ENCODE results near the gene KRTAP12-3.
"Not testable (repeated sequence)": the region's sequence is repeated elsewhere in the genome, so short reads cannot be mapped to it uniquely, and the experiment has no call there.

Gene KRTAP12-3, protein sequence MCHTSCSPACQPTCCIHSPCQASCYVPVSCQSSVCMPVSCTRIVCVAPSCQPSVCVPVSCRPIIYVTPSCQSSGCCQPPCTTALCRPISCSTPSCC

DNA sequence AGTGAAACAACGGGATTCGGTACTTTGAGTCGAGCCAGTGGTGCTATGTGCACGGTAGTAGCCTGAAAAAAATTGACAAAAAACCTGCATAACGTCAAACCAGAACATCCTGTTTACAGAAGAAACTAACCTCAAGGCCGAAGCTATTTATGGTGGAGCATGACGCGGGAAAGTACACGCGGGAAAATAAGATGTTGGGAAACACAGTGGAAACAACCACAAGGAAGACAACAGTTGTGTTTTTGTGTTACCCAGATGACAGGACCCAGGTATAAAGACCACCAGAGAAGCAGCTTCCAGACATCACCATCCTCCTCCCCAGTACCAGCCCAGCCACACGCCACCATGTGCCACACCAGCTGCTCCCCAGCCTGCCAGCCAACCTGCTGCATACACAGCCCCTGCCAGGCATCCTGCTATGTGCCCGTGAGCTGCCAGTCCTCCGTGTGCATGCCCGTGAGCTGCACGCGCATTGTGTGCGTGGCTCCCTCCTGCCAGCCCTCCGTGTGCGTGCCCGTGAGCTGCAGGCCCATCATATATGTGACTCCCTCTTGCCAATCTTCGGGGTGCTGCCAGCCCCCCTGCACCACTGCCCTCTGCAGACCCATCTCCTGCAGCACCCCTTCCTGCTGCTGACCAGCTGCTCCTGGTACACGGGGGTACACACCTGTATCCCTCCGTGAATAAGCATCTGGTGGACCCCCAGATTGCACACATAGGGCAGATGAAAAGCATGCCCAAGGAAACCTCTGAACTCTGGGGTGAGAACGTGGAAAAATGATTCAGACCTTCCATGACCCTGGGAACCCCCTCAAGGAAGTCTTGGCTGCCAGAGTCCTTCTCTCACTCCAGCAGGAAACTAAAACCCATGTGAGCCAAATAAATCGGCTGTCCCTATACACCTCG, at the start of gene KRTAP12-3:
Gene KRTAP12-3 (plus strand): TSS at position 298 of the 906 bp plus-strand sequence. CDS start 48 bp downstream, at position 346.
- TF ChIP-seq, protein P1, sequence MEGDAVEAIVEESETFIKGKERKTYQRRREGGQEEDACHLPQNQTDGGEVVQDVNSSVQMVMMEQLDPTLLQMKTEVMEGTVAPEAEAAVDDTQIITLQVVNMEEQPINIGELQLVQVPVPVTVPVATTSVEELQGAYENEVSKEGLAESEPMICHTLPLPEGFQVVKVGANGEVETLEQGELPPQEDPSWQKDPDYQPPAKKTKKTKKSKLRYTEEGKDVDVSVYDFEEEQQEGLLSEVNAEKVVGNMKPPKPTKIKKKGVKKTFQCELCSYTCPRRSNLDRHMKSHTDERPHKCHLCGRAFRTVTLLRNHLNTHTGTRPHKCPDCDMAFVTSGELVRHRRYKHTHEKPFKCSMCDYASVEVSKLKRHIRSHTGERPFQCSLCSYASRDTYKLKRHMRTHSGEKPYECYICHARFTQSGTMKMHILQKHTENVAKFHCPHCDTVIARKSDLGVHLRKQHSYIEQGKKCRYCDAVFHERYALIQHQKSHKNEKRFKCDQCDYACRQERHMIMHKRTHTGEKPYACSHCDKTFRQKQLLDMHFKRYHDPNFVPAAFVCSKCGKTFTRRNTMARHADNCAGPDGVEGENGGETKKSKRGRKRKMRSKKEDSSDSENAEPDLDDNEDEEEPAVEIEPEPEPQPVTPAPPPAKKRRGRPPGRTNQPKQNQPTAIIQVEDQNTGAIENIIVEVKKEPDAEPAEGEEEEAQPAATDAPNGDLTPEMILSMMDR (IDR thresholded peaks at IDR 0.05; ENCODE audit: insufficient read depth, missing control alignments), result no peak
- DNase-seq (ENCODE audit: insufficient read length, low spot score) (no peak), FAIRE-seq (no peak)

DNA sequence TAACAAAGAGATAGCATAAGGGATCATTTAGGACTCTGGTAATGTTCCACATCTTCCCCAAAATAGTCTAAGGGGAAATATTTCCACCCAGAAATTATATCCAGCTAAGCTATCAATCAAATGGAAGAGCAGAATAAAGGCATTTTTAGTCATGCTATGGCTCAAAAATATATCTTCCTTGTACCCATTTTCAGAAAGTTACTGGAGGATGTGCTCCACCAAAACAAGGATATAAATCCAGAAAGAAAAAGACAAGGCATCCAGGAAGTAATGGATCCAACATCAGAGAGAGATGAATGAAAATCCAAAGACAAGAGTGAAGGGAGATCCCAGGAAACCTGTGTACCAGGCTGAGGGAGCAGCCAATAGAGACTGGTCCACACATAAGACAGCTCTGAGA, 48.5 kb upstream of the KRTAP12-3 start:
- FAIRE-seq (no peak), DNase-seq (ENCODE audit: insufficient read length, low spot score) (no peak)
- TF ChIP-seq, protein P1 (IDR thresholded peaks at IDR 0.05; ENCODE audit: insufficient read depth, missing control alignments), result no peak

DNA sequence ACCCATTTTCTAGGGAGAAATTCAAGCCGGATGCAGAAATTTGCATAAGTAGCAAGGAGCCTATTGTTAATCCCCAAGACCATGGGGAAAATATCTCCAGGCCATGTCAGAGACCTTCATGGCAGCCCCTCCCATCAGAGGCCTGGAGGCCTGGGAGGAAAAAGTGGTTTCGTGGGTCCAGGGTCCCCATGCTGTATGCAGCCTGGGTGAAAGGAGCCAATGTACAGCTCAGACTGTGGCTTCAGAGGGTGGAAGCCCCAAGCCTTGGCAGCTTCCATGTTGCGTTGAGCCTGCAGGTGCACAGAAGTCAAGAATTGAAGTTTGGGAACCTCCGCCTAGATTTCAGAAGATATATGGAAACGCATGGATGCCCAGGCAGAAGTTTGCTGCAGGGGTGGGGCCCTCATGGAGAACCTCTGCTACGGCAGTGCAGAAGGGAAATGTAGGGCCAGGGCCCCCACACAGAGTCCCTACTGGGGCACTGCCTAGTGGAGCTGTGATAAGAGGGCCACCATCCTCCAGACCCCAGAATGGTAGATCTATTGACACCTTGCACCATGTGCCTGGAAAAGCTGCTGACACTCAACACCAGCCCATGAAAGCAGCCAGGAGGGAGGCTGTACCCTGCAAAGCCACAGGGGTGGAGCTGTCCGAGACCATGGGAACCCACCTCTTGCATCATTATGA, 47.4 kb upstream of the KRTAP12-3 start:
- not testable (repeated sequence) for DNase-seq (ENCODE audit: insufficient read length, low spot score); FAIRE-seq

DNA sequence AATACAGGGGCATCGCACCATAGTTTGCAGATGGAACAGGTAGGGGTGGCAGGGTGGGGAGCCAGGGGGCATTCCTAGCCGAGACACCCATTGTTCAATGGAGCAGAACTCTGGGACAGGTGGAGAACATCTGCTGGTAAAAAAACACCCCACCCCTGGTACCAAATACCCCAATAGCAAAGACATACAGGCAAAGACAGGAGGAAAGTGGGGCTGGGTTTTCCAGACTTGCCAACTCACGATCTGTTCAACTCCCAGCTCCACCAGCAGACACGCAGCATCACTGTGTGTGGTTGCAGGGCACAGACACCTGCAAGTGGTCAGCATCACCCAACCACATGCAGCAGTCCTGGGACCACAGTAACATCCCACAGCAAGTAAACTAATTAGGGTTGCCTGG, 46.2 kb upstream of the KRTAP12-3 start:
- no peak for FAIRE-seq
- TF ChIP-seq, protein P1 (IDR thresholded peaks at IDR 0.05; ENCODE audit: insufficient read depth, missing control alignments), result no peak
- DNase-seq (ENCODE audit: insufficient read length, low spot score), result no peak

DNA sequence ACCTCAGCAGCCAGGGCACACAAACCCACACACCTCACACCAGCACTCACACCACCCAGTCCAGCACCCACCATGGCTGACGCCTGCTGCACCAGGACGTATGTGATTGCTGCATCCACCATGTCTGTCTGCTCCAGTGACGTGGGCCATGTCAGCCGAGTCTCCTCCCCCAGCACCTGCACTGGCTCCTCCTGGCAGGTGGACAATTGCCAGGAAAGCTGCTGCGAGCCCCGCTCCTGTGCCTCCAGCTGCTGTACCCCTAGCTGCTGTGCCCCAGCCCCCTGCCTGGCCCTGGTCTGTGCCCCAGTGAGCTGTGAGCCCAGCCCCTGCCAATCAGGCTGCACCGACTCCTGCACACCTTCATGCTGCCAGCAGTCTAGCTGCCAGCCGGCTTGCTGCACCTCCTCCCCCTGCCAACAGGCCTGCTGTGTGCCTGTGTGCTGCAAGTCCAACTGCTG, 45.7 kb upstream of the KRTAP12-3 start, which contains the start of gene KRTAP10-8:
Gene KRTAP10-8 (plus strand): TSS at position 51 of the 458 bp plus-strand sequence. CDS start 22 bp downstream, at position 73.
- FAIRE-seq, result no peak
- TF ChIP-seq, protein P1 (IDR thresholded peaks at IDR 0.05; ENCODE audit: insufficient read depth, missing control alignments), result no peak

DNA sequence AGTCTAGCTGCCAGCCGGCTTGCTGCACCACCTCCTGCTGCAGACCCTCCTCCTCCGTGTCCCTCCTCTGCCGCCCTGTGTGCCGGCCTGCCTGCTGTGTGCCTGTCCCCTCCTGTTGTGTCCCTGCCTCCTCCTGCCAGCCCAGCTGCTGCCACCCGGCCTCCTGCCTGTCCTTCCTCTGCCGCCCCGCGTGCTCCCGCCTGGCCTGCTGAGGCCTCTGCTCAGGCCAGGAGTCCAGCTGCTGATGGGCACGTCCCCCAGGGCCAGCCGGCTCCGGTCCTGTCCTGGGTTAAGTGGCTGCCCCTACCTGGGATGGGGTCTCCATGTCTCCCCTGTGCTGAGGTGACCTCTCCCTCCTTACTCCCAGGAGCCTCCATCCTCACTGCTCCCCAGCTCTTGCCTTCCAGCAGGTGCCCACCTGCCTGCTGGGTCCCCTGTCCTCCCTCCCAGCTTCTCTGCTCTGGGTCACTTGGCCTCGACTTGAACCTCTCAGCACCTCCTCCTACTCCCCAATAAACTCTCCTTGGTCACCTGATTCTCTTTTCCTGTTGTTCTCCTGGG, 45.0 kb upstream of the KRTAP12-3 start:
- DNase-seq (ENCODE audit: insufficient read length, low spot score) (no peak), FAIRE-seq (no peak)
- TF ChIP-seq, protein P1 (IDR thresholded peaks at IDR 0.05; ENCODE audit: insufficient read depth, missing control alignments), result no peak

More for the DNA sequence above, 45.7 kb upstream of the KRTAP12-3 start, which contains the start of gene KRTAP10-8:
- DNase-seq (ENCODE audit: insufficient read length, low spot score), result no peak

All from D721Med (cell line).